Measurements from ENCODE around the gene PALS1. TPM values are rescaled to one million over a fixed set of nuclear protein-coding genes. Genes with fewer than 3 reads are reported as not detected.

Gene PALS1
- total RNA-seq, 1 donor from 2014 or later, result 43.0 TPM

- Mint-ChIP-seq H3K4me3 (no peak overlapping the region), H3K27me3 (ENCODE audit: low read depth) (no peaks in the 10 kb centered on the region), H3K4me1 (peaks cover 3% of the 10 kb centered on the region), H3K27ac (no peak overlapping the region), H3K9me3 (peaks cover 6% of the 10 kb centered on the region), H3K36me3 (no peaks in the 10 kb centered on the region)
- TF ChIP-seq CTCF (IDR thresholded peaks at IDR 0.05; ENCODE audit: unreplicated experiment), result no peak
- DNase-seq (ENCODE audit: low spot score in 2 of 2, unreplicated experiment in 2 of 2), result no peak
Measured at GRCh38 chr14:67207810-67208209, 33.4 kb upstream of the PALS1 start.

- Mint-ChIP-seq H3K4me1 (peaks cover 7% of the 10 kb centered on the region), H3K27ac (no peak overlapping the region), H3K27me3 (ENCODE audit: low read depth) (no peaks in the 10 kb centered on the region), H3K4me3 (no peak overlapping the region), H3K36me3 (no peaks in the 10 kb centered on the region), H3K9me3 (no peaks in the 10 kb centered on the region)
- DNase-seq (ENCODE audit: low spot score in 2 of 2, unreplicated experiment in 2 of 2), result no peak
- no peak for TF ChIP-seq CTCF (IDR thresholded peaks at IDR 0.05; ENCODE audit: unreplicated experiment)
Measured at GRCh38 chr14:67218126-67218525, 23.1 kb upstream of the PALS1 start.

- Mint-ChIP-seq H3K9me3 (no peaks in the 10 kb centered on the region), H3K4me3 (no peak overlapping the region), H3K36me3 (no peaks in the 10 kb centered on the region), H3K27ac (no peak overlapping the region), H3K27me3 (ENCODE audit: low read depth) (no peaks in the 10 kb centered on the region), H3K4me1 (peaks cover 17% of the 10 kb centered on the region)
- TF ChIP-seq CTCF (IDR thresholded peaks at IDR 0.05; ENCODE audit: unreplicated experiment), result no peak
- no peak for DNase-seq (ENCODE audit: low spot score in 2 of 2, unreplicated experiment in 2 of 2)
Measured at GRCh38 chr14:67221248-67221981, 19.8 kb upstream of the PALS1 start.

GRCh38 chr14:67221982-67222328 lies 19.3 kb upstream of the PALS1 start:
- no peaks in the 10 kb centered on the region for H3K27me3 Mint-ChIP-seq (ENCODE audit: low read depth)
- peaks cover 17% of the 10 kb centered on the region for H3K4me1 Mint-ChIP-seq
- H3K36me3 Mint-ChIP-seq, result no peaks in the 10 kb centered on the region
- TF ChIP-seq CTCF (IDR thresholded peaks at IDR 0.05; ENCODE audit: unreplicated experiment), result no peak
- DNase-seq (ENCODE audit: low spot score in 2 of 2, unreplicated experiment in 2 of 2), result no peak
- no peak overlapping the region for H3K27ac Mint-ChIP-seq
- no peak overlapping the region for H3K4me3 Mint-ChIP-seq
- H3K9me3 Mint-ChIP-seq, result no peaks in the 10 kb centered on the region

- H3K9me3 Mint-ChIP-seq, result no peaks in the 10 kb centered on the region
- no peak overlapping the region for H3K4me3 Mint-ChIP-seq
- H3K36me3 Mint-ChIP-seq, result no peaks in the 10 kb centered on the region
- TF ChIP-seq CTCF (IDR thresholded peaks at IDR 0.05; ENCODE audit: unreplicated experiment), result no peak
- H3K27ac Mint-ChIP-seq, result no peak overlapping the region
- H3K27me3 Mint-ChIP-seq (ENCODE audit: low read depth), result no peaks in the 10 kb centered on the region
- peaks cover 22% of the 10 kb centered on the region for H3K4me1 Mint-ChIP-seq
- DNase-seq (ENCODE audit: low spot score in 2 of 2, unreplicated experiment in 2 of 2), result no peak
Measured at GRCh38 chr14:67225523-67225922, 15.7 kb upstream of the PALS1 start.
